NK-92 (cell line): Measurements from ENCODE around the gene ATP5MK.
A peak's percentile ranks its signal among the peaks of the same experiment; 100 is the strongest.
"Not testable (repeated sequence)": the region's sequence is repeated elsewhere in the genome, so short reads cannot be mapped to it uniquely, and the experiment has no call there.

Source experiments
- DNase-seq: peaks from one replicate; lab custom pipeline; 2025; ENCODE audit not compliant: unreplicated experiment; lab: John Stamatoyannopoulos, UW

The ATP5MK gene

GRCh38 chr10:103397191-103397825 lies 1.0 kb upstream of the ATP5MK start:
- DNase-seq = no peak

DNA sequence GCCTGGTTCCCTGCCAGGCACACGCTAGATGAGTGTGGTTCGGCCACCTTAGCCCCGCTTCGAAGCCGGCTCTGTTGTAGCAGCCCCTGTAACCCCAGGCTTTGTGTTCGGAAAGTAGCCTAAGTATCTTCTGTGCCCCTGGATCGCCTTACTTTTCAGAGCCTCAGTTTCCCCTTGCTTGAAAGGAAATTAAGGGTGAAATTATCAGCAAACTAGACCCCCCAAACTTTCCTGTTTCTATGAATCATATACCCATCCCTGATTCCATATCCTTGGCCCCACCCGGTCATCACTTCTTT lies 463 bp upstream of the ATP5MK start:
- no peak for DNase-seq

DNA sequence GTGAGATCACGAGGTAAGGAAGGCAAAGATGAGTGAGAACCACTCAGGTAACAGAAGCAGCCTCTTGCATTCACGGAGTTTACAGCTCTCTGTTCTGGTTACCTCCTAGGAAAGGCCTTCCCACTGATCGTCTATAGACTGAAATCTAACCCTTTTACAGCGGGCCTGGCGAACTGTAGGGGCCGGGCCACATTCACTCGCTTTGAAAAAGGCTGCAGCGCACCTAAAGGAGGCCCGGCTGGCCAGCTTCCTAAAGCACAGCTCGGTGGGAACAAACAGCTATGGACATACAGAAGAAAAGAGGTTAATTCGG lies 565 bp downstream of the ATP5MK start:
- no peak for DNase-seq

DNA sequence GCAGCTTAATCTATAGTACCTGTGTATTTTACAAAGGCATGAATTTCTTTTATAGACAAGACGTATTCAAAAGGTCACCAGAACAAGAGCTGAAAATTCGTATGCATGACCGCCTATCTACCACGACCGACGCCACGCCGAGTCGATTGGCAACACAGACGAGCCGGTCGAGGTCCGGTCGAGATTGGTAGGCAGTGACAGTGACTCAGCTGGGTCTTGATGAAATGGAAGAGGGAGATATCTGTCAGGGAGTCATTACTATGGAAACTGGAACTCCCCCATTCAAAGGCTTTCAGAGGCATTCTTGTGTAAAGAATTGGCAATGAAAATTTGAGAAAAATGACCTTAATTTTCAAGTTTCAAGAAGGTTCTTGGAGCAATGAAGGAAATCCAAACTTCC lies 2.1 kb downstream of the ATP5MK start:
- no peak for DNase-seq

- DNase-seq = no peak
These were observed 13.5 kb downstream of the ATP5MK start for GRCh38 chr10:103382769-103383168.

DNA sequence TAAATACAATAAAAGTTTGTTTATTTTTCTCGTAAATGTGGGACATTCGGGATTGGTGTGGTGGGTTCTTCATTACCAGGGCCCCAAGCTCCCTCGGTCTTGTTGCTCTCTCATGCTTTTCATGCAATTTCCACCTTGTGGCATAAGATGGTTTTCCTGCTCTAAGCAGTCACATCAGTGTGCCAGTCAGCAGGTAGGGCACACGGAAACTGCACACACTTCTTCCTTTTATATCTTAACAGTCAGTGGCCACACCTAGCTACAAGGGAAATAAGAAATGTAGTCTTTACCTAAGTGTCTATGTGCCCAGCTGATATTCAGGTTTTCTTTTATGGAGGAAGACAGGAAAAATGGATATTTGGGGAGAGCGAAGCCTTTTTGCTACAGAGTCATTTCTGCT lies 22.0 kb downstream of the ATP5MK start:
- DNase-seq = no peak

GRCh38 chr10:103373544-103373943 lies 22.7 kb downstream of the ATP5MK start:
- DNase-seq = no peak

DNA sequence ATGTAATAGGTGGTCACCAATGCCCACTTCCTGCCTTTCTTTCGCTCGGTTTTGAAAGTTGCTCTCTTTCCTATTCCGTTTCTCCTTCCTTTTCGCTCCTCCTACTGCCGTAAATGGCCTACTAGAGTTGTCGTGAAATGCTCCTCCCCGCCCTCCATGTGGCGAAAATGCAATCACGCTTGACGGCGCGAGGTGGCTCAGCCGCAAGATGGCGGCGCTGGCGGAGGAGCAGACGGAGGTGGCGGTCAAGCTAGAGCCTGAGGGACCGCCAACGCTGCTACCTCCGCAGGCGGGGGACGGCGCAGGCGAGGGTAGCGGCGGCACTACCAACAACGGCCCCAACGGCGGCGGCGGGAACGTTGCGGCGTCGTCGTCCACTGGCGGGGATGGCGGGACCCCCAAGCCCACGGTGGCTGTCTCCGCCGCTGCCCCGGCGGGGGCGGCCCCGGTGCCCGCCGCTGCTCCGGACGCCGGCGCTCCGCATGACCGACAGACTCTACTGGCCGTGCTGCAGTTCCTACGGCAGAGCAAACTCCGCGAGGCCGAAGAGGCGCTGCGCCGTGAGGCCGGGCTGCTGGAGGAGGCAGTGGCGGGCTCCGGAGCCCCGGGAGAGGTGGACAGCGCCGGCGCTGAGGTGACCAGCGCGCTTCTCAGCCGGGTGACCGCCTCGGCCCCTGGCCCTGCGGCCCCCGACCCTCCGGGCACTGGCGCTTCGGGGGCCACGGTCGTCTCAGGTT lies 28.3 kb downstream of the ATP5MK start, which contains the start of gene TAF5:
Gene TAF5, plus strand, starts transcription at position 195 of the 737 bp plus-strand sequence. Its CDS starts 14 bp downstream, at position 209.
- peak; percentile 7 for DNase-seq

- no peak for DNase-seq
These were observed 28.9 kb downstream of the ATP5MK start for GRCh38 chr10:103367379-103367781.

GRCh38 chr10:103360791-103361190 lies 35.5 kb downstream of the ATP5MK start:
- DNase-seq = not testable (repeated sequence)

DNA sequence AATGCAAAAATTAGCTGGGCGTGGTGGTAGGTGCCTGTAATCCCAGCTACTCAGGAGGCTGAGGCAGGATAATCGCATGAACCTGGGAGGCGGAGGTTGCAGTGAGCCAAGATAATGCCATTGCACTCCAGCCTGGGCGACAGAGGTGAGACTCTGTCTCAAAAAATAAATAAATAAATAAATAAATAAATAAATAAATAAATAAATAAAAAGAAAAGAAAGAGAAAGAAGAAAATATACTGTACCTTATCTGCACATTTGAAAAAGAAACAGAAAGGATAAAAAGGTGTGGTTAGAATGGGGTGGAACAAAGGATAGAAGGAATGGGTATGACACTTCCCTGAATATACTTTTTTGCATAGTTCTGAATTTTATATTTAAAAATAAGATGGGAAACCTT lies 36.8 kb downstream of the ATP5MK start:
- DNase-seq = not testable (repeated sequence)

GRCh38 chr10:103355906-103356599 lies 40.2 kb downstream of the ATP5MK start:
- DNase-seq = no peak

DNA sequence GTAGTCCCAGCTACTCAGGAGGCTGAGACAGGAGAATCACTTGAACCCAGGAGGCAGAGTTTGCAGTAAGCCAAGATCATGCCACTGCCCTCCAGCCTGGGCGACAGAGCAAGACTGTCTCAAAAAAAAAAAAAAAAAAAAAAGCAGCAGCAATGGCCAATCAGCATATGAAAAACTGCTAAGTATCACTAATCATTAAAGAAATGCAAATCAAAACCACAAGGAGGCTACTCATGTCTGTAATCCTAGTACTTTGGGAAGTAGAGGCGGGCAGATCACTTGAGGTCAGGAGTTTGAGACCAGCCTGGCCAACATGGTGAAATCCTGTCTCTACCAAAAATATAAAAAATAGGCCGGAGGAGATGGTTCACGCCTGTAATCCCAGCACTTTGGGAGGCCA lies 41.7 kb downstream of the ATP5MK start:
- not testable (repeated sequence) for DNase-seq

DNA sequence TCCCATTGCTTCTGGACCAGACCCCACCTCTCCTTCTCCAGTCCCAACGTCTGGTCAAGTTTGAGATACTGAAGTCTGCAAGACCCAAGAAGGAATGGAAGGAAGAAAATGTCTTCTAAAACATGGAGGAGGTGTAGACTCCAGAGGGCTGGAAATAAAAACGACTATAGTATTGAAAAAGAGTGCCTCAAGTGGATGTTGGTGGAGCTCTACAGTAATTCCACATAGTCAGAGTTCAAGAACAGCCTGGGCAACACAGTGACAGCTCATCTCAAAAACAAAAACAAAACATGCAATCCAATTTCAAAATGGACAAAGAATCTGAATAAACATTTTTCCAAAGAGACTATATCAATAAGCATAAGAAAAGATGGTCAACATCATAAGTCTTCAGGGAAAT lies 43.0 kb downstream of the ATP5MK start:
- DNase-seq = no peak

DNA sequence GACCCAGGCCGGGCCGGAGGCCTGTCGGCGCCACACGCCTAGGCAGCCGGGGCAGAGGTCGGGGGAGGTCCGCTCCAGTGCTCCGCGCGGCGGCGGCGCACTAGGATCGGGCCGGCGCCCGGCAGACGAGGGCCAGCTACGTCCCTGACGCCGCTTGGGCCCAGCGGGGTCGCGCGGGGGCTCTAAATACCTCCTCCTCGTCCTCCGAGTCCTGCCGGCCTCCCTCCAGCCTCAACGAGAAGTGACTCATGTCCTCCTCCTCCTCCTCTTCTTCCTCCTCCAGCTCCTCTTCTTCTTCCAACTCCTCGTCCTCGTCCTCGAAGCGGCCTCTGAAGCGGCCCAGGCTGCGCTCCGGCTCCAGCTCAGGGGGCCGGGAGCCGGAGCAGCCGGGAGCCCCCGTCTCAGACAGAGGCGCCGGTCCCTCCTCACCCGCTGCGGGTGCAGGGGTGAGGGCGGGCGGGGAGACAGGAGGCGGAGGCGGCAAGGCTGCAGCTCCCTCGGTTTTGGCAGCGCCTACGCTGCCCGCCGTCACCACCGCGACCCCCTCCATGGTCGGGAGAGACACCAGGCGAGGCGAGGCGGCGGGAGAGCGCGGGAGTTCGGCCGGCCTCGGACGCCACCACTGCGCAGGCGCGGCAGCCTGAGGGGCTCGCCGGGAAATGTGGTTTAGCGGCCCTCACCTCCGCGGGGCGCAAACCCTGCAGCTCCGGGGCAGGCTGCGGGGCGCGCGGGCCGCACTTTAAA lies 45.6 kb downstream of the ATP5MK start, which contains the start of gene PCGF6:
Gene PCGF6, minus strand, starts transcription at position 624 of the 744 bp plus-strand sequence. Its CDS starts 74 bp downstream, at position 550.
- DNase-seq = no peak

DNA sequence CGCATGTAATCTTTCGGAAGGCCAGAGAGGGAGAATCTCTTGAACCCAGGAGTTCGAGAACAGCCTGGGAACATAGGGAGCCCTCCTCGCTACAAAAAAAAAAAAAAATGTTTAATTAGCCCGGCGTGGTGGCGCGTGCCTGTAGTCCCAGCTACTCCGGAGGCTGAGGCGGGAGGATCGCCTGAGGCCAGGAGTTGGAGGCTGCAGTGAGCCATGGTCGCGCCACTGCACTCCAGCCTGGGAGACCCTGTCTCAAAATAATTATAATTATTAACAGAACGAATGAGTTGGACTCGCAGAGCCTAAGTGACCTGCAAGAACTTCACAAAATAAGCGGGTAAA lies 46.1 kb downstream of the ATP5MK start:
- no peak for DNase-seq
